CD4-positive, alpha-beta memory T cell (primary cell): ENCODE measurements around the gene DPM1. TPM values are rescaled to one million over a fixed set of nuclear protein-coding genes. Genes with fewer than 3 reads are reported as not detected.

Experiments
- CTCF ChIA-PET: fragments of 350-600 bp; sonication (Branson Sonifier 250); formaldehyde crosslinking; loops from one replicate; lab custom pipeline; 2021; ENCODE audit warnings: inconsistent platforms; ENCODE audit not compliant: partially characterized antibody; lab: Charles Lee
- POLR2A ChIA-PET: fragments of 350-600 bp; sonication (Branson Sonifier 250); formaldehyde crosslinking; loops from one replicate; lab custom pipeline; 2021; ENCODE audit not compliant: partially characterized antibody; lab: Charles Lee
- DNase-seq, 5 donors: peaks; one replicate each; pipeline versions ENCODE4 v3.0.0 to v3.0.0-alpha.2; 2020 to 2022; ENCODE audit warnings: mixed read lengths in 1 of 5
- H3K27ac ChIP-seq: one replicate; pipeline ENCODE4 v1.7.0; 2013; ENCODE audit warnings: low read depth, low read length
- H3K27me3 ChIP-seq: 2 replicates; pipeline ENCODE4 v1.7.0; 2013; ENCODE audit warnings: mild to moderate bottlenecking, low read length, moderate library complexity; ENCODE audit not compliant: insufficient read depth
- H3K36me3 ChIP-seq: 2 replicates; pipeline ENCODE4 v1.7.0; 2013; ENCODE audit warnings: mild to moderate bottlenecking, low read length, moderate library complexity; ENCODE audit not compliant: insufficient read depth
- H3K4me1 ChIP-seq: 2 replicates; pipeline ENCODE4 v1.7.0; 2013; ENCODE audit warnings: mild to moderate bottlenecking, low read length, moderate library complexity; ENCODE audit not compliant: insufficient read depth
- H3K4me3 ChIP-seq, 2 donors: one replicate each; pipeline ENCODE4 v1.7.0; 2013; ENCODE audit warnings: low read length in 2 of 2, mild to moderate bottlenecking in 1 of 2
- H3K9me3 ChIP-seq, 2 donors: one replicate each; pipeline ENCODE4 v1.7.0; 2013; ENCODE audit warnings: low read length in 2 of 2, control low read depth in 1 of 2; ENCODE audit not compliant: control insufficient read depth in 1 of 2
- H3K27ac Mint-ChIP-seq, 7 donors: one replicate each; pipeline ENCODE4 v1.8.0; 2020 to 2021; ENCODE audit warnings: mixed read lengths in 7 of 7, mild to moderate bottlenecking in 6 of 7, inconsistent platforms in 3 of 7, moderate library complexity in 3 of 7
- H3K27me3 Mint-ChIP-seq, 2 donors: one replicate each; pipeline ENCODE4 v1.8.0; 2020 to 2021; ENCODE audit warnings: mixed read lengths in 2 of 2
- H3K36me3 Mint-ChIP-seq, 2 donors: one replicate each; pipeline ENCODE4 v1.8.0; 2020 to 2021; ENCODE audit warnings: mixed read lengths in 2 of 2, inconsistent platforms in 1 of 2, mild to moderate bottlenecking in 1 of 2
- H3K4me1 Mint-ChIP-seq, 4 donors: one replicate each; pipeline ENCODE4 v1.8.0; 2020 to 2021; ENCODE audit warnings: mixed read lengths in 4 of 4, mild to moderate bottlenecking in 1 of 4
- H3K4me3 Mint-ChIP-seq, 8 donors: one replicate each; pipeline ENCODE4 v1.8.0; 2020 to 2021; ENCODE audit warnings: mixed read lengths in 8 of 8, mild to moderate bottlenecking in 7 of 8, moderate library complexity in 6 of 8, inconsistent platforms in 3 of 8
- H3K9me3 Mint-ChIP-seq, 8 donors: one replicate each; pipeline ENCODE4 v1.8.0; 2020 to 2021; ENCODE audit warnings: mixed read lengths in 8 of 8, mild to moderate bottlenecking in 5 of 8, inconsistent platforms in 3 of 8, moderate library complexity in 1 of 8
- intact Hi-C: fragments of 100-400 bp; cut with micrococcal nuclease; formaldehyde crosslinking; loops from one replicate; pipeline ENCODE4 v1.15.1; 2023
- polyA plus RNA-seq, 2 donors: library from polyadenylated mRNA; unstranded; fragments of 300-500 nt; fragmentation: Illumina TruSeq; gene quantifications; one replicate each; pipeline ENCODE4 v1.2.3, GENCODE V29; 2021
- total RNA-seq, 2 experiments: library from RNA; stranded (reverse); gene quantifications; one replicate each; pipeline ENCODE4 v1.2.3, GENCODE V29; 2021

The DPM1 gene
- total and polyA plus RNA-seq, 4 experiments from 2014 or later, result 39.9 to 79.2 (median 55.6) TPM

- POLR2A ChIA-PET, result no interaction called here
- H3K36me3 ChIP-seq, result peaks cover 47% of the 10 kb centered on the region
Observed at GRCh38 chr20:50898475-50898874, 59.9 kb downstream of the DPM1 start.

GRCh38 chr20:50895111-50895830 lies 63.1 kb downstream of the DPM1 start:
- no peaks in the 10 kb centered on the region for H3K27me3 Mint-ChIP-seq
- H3K4me1 Mint-ChIP-seq, result peaks cover 4 to 13% (median 8%) of the 10 kb centered on the region in 4 donors
- H3K27me3 ChIP-seq, result no peaks in the 10 kb centered on the region
- CTCF ChIA-PET, result interaction anchor here (0.7 to 1.8 kb wide), 6 partner anchors 25 to 105 kb away, joined by 3 to 5 read pairs (median 4); partner anchors contain the start of genes ADNP and BCAS4
- peaks cover 56 to 71% of the 10 kb centered on the region in 2 donors for H3K36me3 Mint-ChIP-seq
- no peak for DNase-seq
- no peak overlapping the region for H3K4me3 ChIP-seq
- POLR2A ChIA-PET, result no interaction called here
- H3K9me3 Mint-ChIP-seq, result no peaks in the 10 kb centered on the region
- H3K36me3 ChIP-seq, result peaks cover 59% of the 10 kb centered on the region
- no peak overlapping the region for H3K27ac Mint-ChIP-seq
- H3K9me3 ChIP-seq, result no peaks in the 10 kb centered on the region
- no peak overlapping the region for H3K27ac ChIP-seq
- intact Hi-C loops, result no loop called here
- H3K4me1 ChIP-seq, result no peaks in the 10 kb centered on the region
- H3K4me3 Mint-ChIP-seq, result no peak overlapping the region

More at GRCh38 chr20:50898475-50898874, 59.9 kb downstream of the DPM1 start:
- no peaks in the 10 kb centered on the region for H3K27me3 Mint-ChIP-seq
- no peak overlapping the region for H3K4me3 Mint-ChIP-seq
- Histone ChIP-seq H3K9me3 (no peaks in the 10 kb centered on the region), H3K27ac (no peak overlapping the region), H3K4me3 (no peak overlapping the region), H3K4me1 (peaks cover 10% of the 10 kb centered on the region), H3K27me3 (no peaks in the 10 kb centered on the region)
- intact Hi-C loops, result no loop called here
- peaks cover 36 to 72% of the 10 kb centered on the region in 2 donors for H3K36me3 Mint-ChIP-seq
- H3K4me1 Mint-ChIP-seq, result peaks cover 5 to 27% (median 21%) of the 10 kb centered on the region in 4 donors
- CTCF ChIA-PET, result interaction anchor here (1.0 kb wide), 1 partner anchor 105 kb away, joined by 7 read pairs; no protein-coding TSS in a partner anchor
- H3K27ac Mint-ChIP-seq, result no peak overlapping the region
- no peaks in the 10 kb centered on the region for H3K9me3 Mint-ChIP-seq
- DNase-seq, result no peak

- no peak overlapping the region for H3K27ac ChIP-seq
- no peaks in the 10 kb centered on the region for H3K27me3 Mint-ChIP-seq
- H3K9me3 ChIP-seq, result no peaks in the 10 kb centered on the region
- H3K36me3 Mint-ChIP-seq, result peaks cover 57 to 78% of the 10 kb centered on the region in 2 donors
- no peaks in the 10 kb centered on the region for H3K9me3 Mint-ChIP-seq
- no peak overlapping the region for H3K4me3 Mint-ChIP-seq
- CTCF ChIA-PET, result no interaction called here
- peaks cover 4 to 13% (median 8%) of the 10 kb centered on the region in 4 donors for H3K4me1 Mint-ChIP-seq
- no peak for DNase-seq
- POLR2A ChIA-PET, result no interaction called here
- H3K27me3 ChIP-seq, result no peaks in the 10 kb centered on the region
- intact Hi-C loops, result no loop called here
- peaks cover 64% of the 10 kb centered on the region for H3K36me3 ChIP-seq
- H3K4me3 ChIP-seq, result no peak overlapping the region
- H3K4me1 ChIP-seq, result no peaks in the 10 kb centered on the region
- peak overlapping the region in 1 of 7 donors; percentile 20 for H3K27ac Mint-ChIP-seq
Observed at GRCh38 chr20:50893620-50894019, 64.7 kb downstream of the DPM1 start.

DNA sequence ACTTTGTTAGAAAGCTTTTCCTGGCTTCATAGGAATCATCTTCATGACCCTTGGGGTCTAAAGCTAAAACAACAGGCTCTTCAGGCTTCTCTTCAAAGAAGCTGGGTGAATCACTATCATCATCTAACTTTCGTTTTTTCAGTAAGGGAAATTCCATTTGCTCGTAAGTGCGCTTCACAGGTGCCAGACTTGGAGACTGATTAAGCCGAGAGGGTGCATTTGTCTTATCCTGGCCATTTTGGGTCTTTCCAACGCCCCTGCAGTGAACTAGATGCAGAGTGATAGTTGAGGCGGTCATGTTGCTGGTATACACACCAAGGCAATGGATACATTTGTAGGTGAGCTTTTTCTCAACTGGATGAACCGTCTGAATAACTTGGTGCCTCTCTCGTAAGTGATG lies 65.9 kb downstream of the DPM1 start:
- CTCF ChIA-PET, result interaction anchor here (1.7 kb wide), 1 partner anchor 37 kb away, joined by 6 read pairs; no protein-coding TSS in a partner anchor
- no peak for DNase-seq
- intact Hi-C loops, result no loop called here
- no peak overlapping the region for H3K4me3 Mint-ChIP-seq
- H3K9me3 Mint-ChIP-seq, result no peaks in the 10 kb centered on the region
- POLR2A ChIA-PET, result interaction anchor here (0.9 to 1.0 kb wide), 2 partner anchors 37 to 98 kb away, joined by 3 to 4 read pairs; partner anchors contain the start of gene BCAS4
- H3K36me3 Mint-ChIP-seq, result peaks cover 53 to 73% of the 10 kb centered on the region in 2 donors
- no peak overlapping the region for H3K4me3 ChIP-seq
- H3K36me3 ChIP-seq, result peaks cover 53% of the 10 kb centered on the region
- no peak overlapping the region for H3K27ac ChIP-seq
- no peaks in the 10 kb centered on the region for H3K9me3 ChIP-seq
- no peaks in the 10 kb centered on the region for H3K27me3 ChIP-seq
- peaks cover 3 to 8% (median 5%) of the 10 kb centered on the region in 4 donors for H3K4me1 Mint-ChIP-seq
- H3K27ac Mint-ChIP-seq, result peak overlapping the region in 1 of 7 donors; percentile 57
- H3K4me1 ChIP-seq, result no peaks in the 10 kb centered on the region
- no peaks in the 10 kb centered on the region for H3K27me3 Mint-ChIP-seq

- Histone ChIP-seq H3K27me3 (no peaks in the 10 kb centered on the region), H3K9me3 (no peaks in the 10 kb centered on the region), H3K4me1 (no peaks in the 10 kb centered on the region), H3K4me3 (no peak overlapping the region), H3K27ac (no peak overlapping the region), H3K36me3 (peaks cover 50% of the 10 kb centered on the region)
- peaks cover 52 to 67% of the 10 kb centered on the region in 2 donors for H3K36me3 Mint-ChIP-seq
- peak overlapping the region in 2 of 7 donors; percentile 13 to 36 for H3K27ac Mint-ChIP-seq
- H3K9me3 Mint-ChIP-seq, result no peaks in the 10 kb centered on the region
- H3K27me3 Mint-ChIP-seq, result no peaks in the 10 kb centered on the region
- POLR2A ChIA-PET, result interaction anchor here (1.2 kb wide), 1 partner anchor 39 kb away, joined by 4 read pairs; no protein-coding TSS in a partner anchor
- CTCF ChIA-PET, result interaction anchor here (0.8 kb wide), 1 partner anchor 35 kb away, joined by 4 read pairs; no protein-coding TSS in a partner anchor
- H3K4me1 Mint-ChIP-seq, result peaks cover 3 to 5% (median 4%) of the 10 kb centered on the region in 4 donors
- intact Hi-C loops, result no loop called here
- no peak for DNase-seq
- H3K4me3 Mint-ChIP-seq, result no peak overlapping the region
Observed at GRCh38 chr20:50891138-50891537, 67.2 kb downstream of the DPM1 start.

GRCh38 chr20:50887576-50887975 lies 70.8 kb downstream of the DPM1 start:
- H3K4me3 ChIP-seq, result no peak overlapping the region
- Mint-ChIP-seq H3K4me1 (peaks cover 0 to 4% (median 2%) of the 10 kb centered on the region in 4 donors), H3K4me3 (no peak overlapping the region), H3K27ac (peak overlapping the region in 1 of 7 donors; percentile 30), H3K36me3 (peaks cover 32 to 44% of the 10 kb centered on the region in 2 donors), H3K9me3 (peaks cover 0 to 4% (median 0%) of the 10 kb centered on the region in 8 donors), H3K27me3 (no peaks in the 10 kb centered on the region)
- no peak overlapping the region for H3K27ac ChIP-seq
- H3K36me3 ChIP-seq, result peaks cover 33% of the 10 kb centered on the region
- no peaks in the 10 kb centered on the region for H3K4me1 ChIP-seq
- intact Hi-C loops, result no loop called here
- H3K9me3 ChIP-seq, result no peaks in the 10 kb centered on the region
- H3K27me3 ChIP-seq, result no peaks in the 10 kb centered on the region
- POLR2A ChIA-PET, result interaction anchor here (0.7 kb wide), 1 partner anchor 13 kb away, joined by 3 read pairs; no protein-coding TSS in a partner anchor
- CTCF ChIA-PET, result interaction anchor here (0.9 kb wide), 1 partner anchor 42 kb away, joined by 3 read pairs; no protein-coding TSS in a partner anchor
- no peak for DNase-seq

DNA sequence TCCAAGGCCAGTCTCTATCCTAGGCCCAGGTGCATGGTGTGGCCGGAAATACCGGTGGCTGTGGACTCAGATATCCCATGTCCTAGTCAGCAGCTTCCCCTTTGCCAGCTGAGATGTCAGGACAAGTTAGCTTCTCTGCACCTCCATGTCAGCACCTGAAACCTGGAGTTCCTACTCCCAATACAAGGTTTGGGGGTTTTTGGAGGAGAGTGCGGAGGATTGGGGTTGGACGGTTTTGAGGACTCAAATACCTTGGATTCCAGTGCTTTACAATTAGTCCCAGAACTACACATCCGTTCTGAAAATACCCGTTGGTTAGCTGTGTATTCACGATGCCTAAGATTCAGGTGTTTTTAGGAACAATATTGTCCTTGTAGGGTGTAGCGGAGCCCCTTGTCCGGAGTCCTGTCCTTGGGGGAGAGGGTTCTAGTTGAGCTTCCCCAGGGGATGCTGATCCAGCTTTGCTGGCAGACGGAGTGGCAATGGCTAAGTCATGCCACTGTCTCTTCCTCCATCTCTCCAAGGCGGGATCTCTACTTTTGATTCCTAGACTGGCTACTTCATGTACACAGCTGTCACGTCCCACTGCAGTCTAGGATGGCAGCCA lies 72.0 kb downstream of the DPM1 start:
- Histone ChIP-seq H3K27me3 (no peaks in the 10 kb centered on the region), H3K4me1 (no peaks in the 10 kb centered on the region), H3K9me3 (no peaks in the 10 kb centered on the region), H3K27ac (no peak overlapping the region), H3K4me3 (no peak overlapping the region), H3K36me3 (peaks cover 20% of the 10 kb centered on the region)
- POLR2A ChIA-PET, result no interaction called here
- Mint-ChIP-seq H3K36me3 (peaks cover 20 to 31% of the 10 kb centered on the region in 2 donors), H3K27me3 (no peaks in the 10 kb centered on the region), H3K4me1 (peaks cover 0 to 1% (median 0%) of the 10 kb centered on the region in 4 donors), H3K4me3 (no peak overlapping the region), H3K9me3 (peaks cover 0 to 4% (median 0%) of the 10 kb centered on the region in 8 donors), H3K27ac (no peak overlapping the region)
- CTCF ChIA-PET, result interaction anchor here (1.0 to 1.2 kb wide), 2 partner anchors 43 to 92 kb away, joined by 3 read pairs; no protein-coding TSS in a partner anchor
- DNase-seq, result no peak
- intact Hi-C loops, result no loop called here
